Loucy (cell line): Measurements from ENCODE around the gene MAST4.

Source experiments
- H2AFZ ChIP-seq: fragments of 200-600 bp; sonication (generic); 2 replicates; pipeline ENCODE4 v1.6.0; 2016; ENCODE audit warnings: antibody characterized with exemption, mild to moderate bottlenecking, low read length, moderate library complexity
- H3F3A ChIP-seq: fragments of 200-600 bp; 2 replicates; pipeline ENCODE4 v1.6.0; 2016; ENCODE audit warnings: antibody characterized with exemption, low read depth, mild to moderate bottlenecking
- H3K27me3 ChIP-seq: fragments of 200-600 bp; sonication (generic); 2 replicates; pipeline ENCODE4 v1.6.1; 2014; ENCODE audit warnings: low read length, mild to moderate bottlenecking; ENCODE audit not compliant: insufficient read depth, poor library complexity, severe bottlenecking
- H3K36me3 ChIP-seq: fragments of 200-600 bp; sonication (generic); 2 replicates; pipeline ENCODE4 v1.6.1; 2016; ENCODE audit warnings: low read length; ENCODE audit not compliant: insufficient read depth
- H3K4me1 ChIP-seq: fragments of 200-600 bp; sonication (generic); 2 replicates; pipeline ENCODE4 v1.5.1; 2014; ENCODE audit warnings: low read length, mild to moderate bottlenecking; ENCODE audit not compliant: insufficient read depth, poor library complexity, severe bottlenecking
- H3K4me2 ChIP-seq: fragments of 200-600 bp; sonication (generic); 2 replicates; pipeline ENCODE4 v1.6.0; 2014; ENCODE audit warnings: antibody characterized with exemption, low read length, low read depth, mild to moderate bottlenecking; ENCODE audit not compliant: poor library complexity, severe bottlenecking
- H3K4me3 ChIP-seq: fragments of 200-600 bp; sonication (generic); 2 replicates; pipeline ENCODE4 v1.5.1; 2014; ENCODE audit warnings: low read length, mild to moderate bottlenecking, mixed read lengths; ENCODE audit not compliant: poor library complexity, severe bottlenecking
- H3K79me2 ChIP-seq: fragments of 200-600 bp; sonication (generic); 2 replicates; pipeline ENCODE4 v1.6.1; 2014; ENCODE audit warnings: low read length; ENCODE audit not compliant: insufficient read depth
- H3K9ac ChIP-seq: fragments of 200-600 bp; sonication (generic); 2 replicates; pipeline ENCODE4 v1.6.0; 2014; ENCODE audit warnings: mild to moderate bottlenecking, low read depth, low read length, moderate library complexity; ENCODE audit not compliant: poor library complexity, severe bottlenecking
- H3K9me2 ChIP-seq: fragments of 200-600 bp; sonication (generic); replicated peaks from 2 replicates; pipeline ENCODE4 v1.6.1; 2016; ENCODE audit warnings: low read depth, low read length, mixed read lengths
- H3K9me3 ChIP-seq: fragments of 200-600 bp; sonication (generic); 2 replicates; pipeline ENCODE4 v1.6.1; 2014; ENCODE audit warnings: mild to moderate bottlenecking, antibody characterized with exemption, low read length, low read depth; ENCODE audit not compliant: insufficient read depth
- H4K20me1 ChIP-seq: fragments of 200-600 bp; sonication (generic); 2 replicates; pipeline ENCODE4 v1.6.0; 2014; ENCODE audit warnings: antibody characterized with exemption, low read length, mild to moderate bottlenecking; ENCODE audit not compliant: insufficient read depth, poor library complexity, severe bottlenecking
- CTCF ChIP-seq: fragments of 200-600 bp; sonication (generic); conservative IDR thresholded peaks from 2 replicates; pipeline ENCODE4 v1.5.1; 2014; ENCODE audit warnings: mild to moderate bottlenecking, antibody characterized with exemption, low read length
- EZH2phosphoT487 ChIP-seq: fragments of 200-600 bp; IDR thresholded peaks from 2 replicates; pipeline ENCODE4 v1.6.1; 2018; ENCODE audit warnings: antibody characterized with exemption, mild to moderate bottlenecking, moderate library complexity, borderline replicate concordance

Gene MAST4

GRCh38 chr5:66741394-66741793, 145.2 kb downstream of the MAST4 start:
- no peak overlapping the region for H3K9ac ChIP-seq
- no peaks in the 10 kb centered on the region for H3K9me3 ChIP-seq
- H3K36me3 ChIP-seq = no peaks in the 10 kb centered on the region
- H3K79me2 ChIP-seq = no peaks in the 10 kb centered on the region
- no peak overlapping the region for H3K4me2 ChIP-seq
- no peaks in the 10 kb centered on the region for H3K4me1 ChIP-seq
- H3K4me3 ChIP-seq = no peak overlapping the region
- H3F3A ChIP-seq = no peaks in the 10 kb centered on the region
- H3K9me2 ChIP-seq = no peaks in the 10 kb centered on the region
- H4K20me1 ChIP-seq = no peaks in the 10 kb centered on the region
- TF ChIP-seq CTCF (no peak), EZH2phosphoT487 (no peak)
- no peaks in the 10 kb centered on the region for H3K27me3 ChIP-seq
- H2AFZ ChIP-seq = no peak overlapping the region

GRCh38 chr5:66742083-66742895, 146.1 kb downstream of the MAST4 start:
- Histone ChIP-seq H3K9ac (no peak overlapping the region), H2AFZ (no peak overlapping the region), H3K9me2 (no peaks in the 10 kb centered on the region), H3K79me2 (no peaks in the 10 kb centered on the region), H3K4me3 (no peak overlapping the region), H3K36me3 (no peaks in the 10 kb centered on the region), H3K4me2 (no peak overlapping the region), H4K20me1 (no peaks in the 10 kb centered on the region), H3K9me3 (no peaks in the 10 kb centered on the region), H3K27me3 (no peaks in the 10 kb centered on the region), H3F3A (no peaks in the 10 kb centered on the region), H3K4me1 (no peaks in the 10 kb centered on the region)
- TF ChIP-seq EZH2phosphoT487 (no peak), CTCF (peak; percentile 60)

GRCh38 chr5:66742896-66743247, 146.7 kb downstream of the MAST4 start:
- Histone ChIP-seq H2AFZ (no peak overlapping the region), H3K9me3 (no peaks in the 10 kb centered on the region), H3K36me3 (no peaks in the 10 kb centered on the region), H3K9ac (no peak overlapping the region), H3K79me2 (no peaks in the 10 kb centered on the region), H3F3A (no peaks in the 10 kb centered on the region), H4K20me1 (no peaks in the 10 kb centered on the region), H3K9me2 (no peaks in the 10 kb centered on the region), H3K4me2 (no peak overlapping the region), H3K4me1 (no peaks in the 10 kb centered on the region), H3K4me3 (no peak overlapping the region), H3K27me3 (no peaks in the 10 kb centered on the region)
- TF ChIP-seq CTCF = no peak
- no peak for TF ChIP-seq EZH2phosphoT487
